22Rv1 (cell line): ENCODE measurements around the gene NDUFA13.

Source experiments
- CTCF ChIP-seq: fragments of 450-650 bp; IDR thresholded peaks from 2 replicates; pipeline ENCODE4 v1.5.1; 2017; ENCODE audit warnings: mild to moderate bottlenecking
- ZFX ChIP-seq: fragments of 450-650 bp; IDR thresholded peaks from 2 replicates; pipeline ENCODE4 v1.6.1; 2017; ENCODE audit warnings: antibody characterized with exemption, borderline replicate concordance

- no peak for TF ChIP-seq CTCF
- no peak for TF ChIP-seq ZFX
Observed at GRCh38 chr19:19532806-19533701, 17.0 kb downstream of the NDUFA13 start.
